GM12878 (cell line): ENCODE results near the gene NEGR1. TPM values are rescaled to one million over a fixed set of nuclear protein-coding genes. Genes with fewer than 3 reads are reported as not detected.

Source experiments
- ATAC-seq: fragments of 200-7000 bp; cut with Tn5 transposase; 3 replicates; pipeline ENCODE4 v1.9.1; 2020; ENCODE audit warnings: mild to moderate bottlenecking, moderate library complexity
- BruUV-seq: library from RNA; stranded (reverse); fragments of 400-500 nt; replicated peaks from 2 replicates; lab custom pipeline; 2021; lab: Mats Ljungman, UMichigan
- CTCF ChIA-PET: fragments of 300-600 bp; sonication (Branson Sonifier 250); formaldehyde crosslinking; extraction: SDS; loops from one replicate; lab custom pipeline; 2021; ENCODE audit warnings: inconsistent platforms; lab: Yijun Ruan, JAX
- POLR2A ChIA-PET: fragments of 350-600 bp; formaldehyde crosslinking; extraction: SDS; loops from one replicate; lab custom pipeline; 2021; ENCODE audit warnings: inconsistent platforms; lab: Charles Lee
- RAD21 ChIA-PET: fragments of 300-600 bp; sonication (Branson Sonifier 250); formaldehyde crosslinking; loops from one replicate; lab custom pipeline; 2023; ENCODE audit warnings: antibody characterized with exemption; ENCODE audit not compliant: unreplicated experiment; lab: Charles Lee
- SMC1A ChIA-PET: fragments of 300-600 bp; sonication (Branson Sonifier 250); formaldehyde crosslinking; loops from one replicate; lab custom pipeline; 2023; ENCODE audit not compliant: unreplicated experiment, uncharacterized antibody; lab: Charles Lee
- DNase-seq: peaks from one replicate; pipeline ENCODE4 v3.0.0-alpha.2; 2011; ENCODE audit warnings: low read depth, low spot score
- FAIRE-seq: peaks from 3 replicates; lab custom pipeline; 2011; peaks lifted over from hg19 to GRCh38; lab: Jason Lieb, UNC
- H2AFZ ChIP-seq: 2 replicates; pipeline ENCODE4 v1.6.0; 2011; ENCODE audit warnings: low read depth, low read length, control low read depth; ENCODE audit not compliant: control insufficient read depth
- H3K27ac ChIP-seq: 2 replicates; pipeline ENCODE4 v1.5.1; 2011; ENCODE audit warnings: control low read depth; ENCODE audit not compliant: control insufficient read depth, insufficient read depth
- H3K27me3 ChIP-seq, 2 experiments: replicated peaks in 1 of 2; 2 replicates each; pipeline versions ENCODE4 v1.6.0 to v1.6.1; 2011; ENCODE audit warnings: low read length in 1 of 2; ENCODE audit not compliant: control insufficient read depth in 2 of 2, insufficient read depth in 2 of 2
- H3K36me3 ChIP-seq, 2 experiments: 2 replicates each; pipeline ENCODE4 v1.5.1; 2011; ENCODE audit warnings: low read length in 1 of 2; ENCODE audit not compliant: control insufficient read depth in 2 of 2, insufficient read depth in 2 of 2
- H3K4me1 ChIP-seq: 2 replicates; pipeline ENCODE4 v1.6.1; 2011; ENCODE audit warnings: mild to moderate bottlenecking, low read length, moderate library complexity, mixed read lengths; ENCODE audit not compliant: control insufficient read depth, insufficient read depth
- H3K4me2 ChIP-seq: 2 replicates; pipeline ENCODE4 v1.6.0; 2011; ENCODE audit warnings: control low read depth; ENCODE audit not compliant: control insufficient read depth, insufficient read depth
- H3K4me3 ChIP-seq: fragments of 200-600 bp; sonication (generic); 2 replicates; pipeline ENCODE4 v1.5.1; 2016
- H3K79me2 ChIP-seq: 2 replicates; pipeline ENCODE4 v1.6.0; 2011; ENCODE audit warnings: low read length; ENCODE audit not compliant: control insufficient read depth, insufficient read depth
- H3K9ac ChIP-seq: 2 replicates; pipeline ENCODE4 v1.8.0; 2011; ENCODE audit warnings: low read length, control low read depth, mixed read lengths; ENCODE audit not compliant: control insufficient read depth, insufficient read depth
- H3K9me3 ChIP-seq: replicated peaks from 3 replicates; pipeline ENCODE4 v1.5.1; 2011; ENCODE audit warnings: mild to moderate bottlenecking, low read length; ENCODE audit not compliant: control insufficient read depth, insufficient read depth
- H4K20me1 ChIP-seq: 2 replicates; pipeline ENCODE4 v1.6.0; 2011; ENCODE audit not compliant: control insufficient read depth, insufficient read depth
- CHD1 ChIP-seq: IDR thresholded peaks from 2 replicates; pipeline ENCODE4 v1.6.1; 2012; ENCODE audit warnings: low read depth, low read length, improper control_type of control experiment
- EGR1 ChIP-seq, 2 experiments: IDR thresholded peaks; 1 replicate in 1 of 2; 2 replicates in 1 of 2; pipeline ENCODE4 v1.6.1; 2011 to 2012; ENCODE audit warnings: low read depth in 2 of 2, low read length in 2 of 2, borderline replicate concordance in 1 of 2, mild to moderate bottlenecking in 1 of 2, moderate library complexity in 1 of 2
- IKZF2 ChIP-seq, 2 experiments: fragments of 450-650 bp; IDR thresholded peaks; 2 replicates each; pipeline ENCODE4 v1.6.1; 2017; ENCODE audit warnings: mild to moderate bottlenecking in 2 of 2, moderate library complexity in 2 of 2
- MYC ChIP-seq: IDR thresholded peaks from 2 replicates; pipeline ENCODE4 v1.6.1; 2011; ENCODE audit warnings: mild to moderate bottlenecking, low read length, moderate library complexity, inconsistent platforms; ENCODE audit not compliant: insufficient read depth, insufficient replicate concordance, insufficient read length, severe bottlenecking
- SIN3A ChIP-seq: IDR thresholded peaks from 2 replicates; pipeline ENCODE4 v1.6.1; 2012; ENCODE audit warnings: low read depth, low read length, improper control_type of control experiment
- ZBED1 ChIP-seq: IDR thresholded peaks from 2 replicates; pipeline ENCODE4 v1.6.1; 2016; ENCODE audit warnings: borderline replicate concordance
- ZNF24 ChIP-seq: fragments of 450-650 bp; IDR thresholded peaks from 2 replicates; pipeline ENCODE4 v1.6.1; 2017; ENCODE audit warnings: antibody characterized with exemption, mild to moderate bottlenecking
- ZSCAN29 ChIP-seq: fragments of 450-650 bp; IDR thresholded peaks from 2 replicates; pipeline ENCODE4 v1.6.1; 2017; ENCODE audit warnings: mild to moderate bottlenecking, moderate library complexity
- WGBS: methylation state at CpG from one replicate; pipeline ENCODE4 v1.1.6; 2016; ENCODE audit warnings: low lambda C conversion rate; ENCODE audit not compliant: insufficient replicate concordance, insufficient coverage; ENCODE audit errors: missing lambda C conversion rate; 5-methylcytosine and 5-hydroxymethylcytosine counted together
- in situ Hi-C: fragments of 300-500 bp; cut with MboI; formaldehyde crosslinking; loops from 9 replicates; pipeline ENCODE4 v1.14.3; 2018; ENCODE audit warnings: mixed read lengths
- intact Hi-C: fragments of 100-400 bp; cut with micrococcal nuclease; formaldehyde crosslinking; loops from one replicate; pipeline ENCODE4 v1.14.2; 2022; ENCODE audit not compliant: unreplicated experiment
- polyA plus RNA-seq, 11 experiments: library from polyadenylated mRNA; depleted of rRNA in 4 of 11; unstranded in 6 of 11; stranded (reverse) in 5 of 11; fragments of >200 nt; fragmentation: Nextera tagmentation in 4 of 11; fragmentation: Illumina TruSeq in 1 of 11; extraction: Ambion mirVana in 4 of 11; extraction: Trizol in 1 of 11; gene quantifications; 1 replicate in 1 of 11; 2 replicates in 10 of 11; pipeline versions ENCODE4 v1.2.1 to v1.2.3, GENCODE V29; 2011 to 2016; ENCODE audit warnings: inconsistent platforms in 2 of 11, missing spikeins in 2 of 11, low read depth in 1 of 11
- total RNA-seq, 4 experiments: library from RNA; depleted of rRNA in 3 of 4; stranded (reverse); fragments of >200 nt in 3 of 4; fragmentation: Illumina TruSeq in 1 of 4; extraction: Trizol in 1 of 4; gene quantifications; 2 replicates each; pipeline versions ENCODE4 v1.2.1 to v1.2.3, GENCODE V29; 2013 to 2021
- TF ChIP-seq, protein P1 (sequence below): fragments of 450-650 bp; IDR thresholded peaks from 2 replicates; pipeline ENCODE4 v1.6.1; 2018; ENCODE audit warnings: borderline replicate concordance, mild to moderate bottlenecking; ENCODE audit not compliant: partially characterized antibody
- TF ChIP-seq, protein P2 (sequence below): IDR thresholded peaks from 2 replicates; pipeline ENCODE4 v1.6.1; 2012; ENCODE audit warnings: low read depth, low read length, improper control_type of control experiment
- TF ChIP-seq, protein P3 (sequence below): fragments of 450-650 bp; IDR thresholded peaks from 2 replicates; pipeline ENCODE4 v1.6.1; 2017; ENCODE audit warnings: borderline replicate concordance
- TF ChIP-seq, protein P4 (sequence below), 3 experiments: IDR thresholded peaks in 2 of 3; conservative IDR thresholded peaks in 1 of 3; 2 replicates each; pipeline ENCODE4 v1.5.1; 2011; ENCODE audit warnings: low read depth in 3 of 3, low read length in 3 of 3, mild to moderate bottlenecking in 3 of 3, control low read depth in 2 of 3, moderate library complexity in 2 of 3, inconsistent platforms in 1 of 3, mixed read lengths in 1 of 3; ENCODE audit not compliant: control insufficient read depth in 2 of 3, insufficient read depth in 1 of 3; ENCODE audit errors: extremely low read depth in 1 of 3

The NEGR1 gene
- total and polyA plus RNA-seq, 10 of the 15 experiments (the other 5 are each of a cell fraction or from before 2014, with no cell fraction given), result under 0.01 to 0.03 (median 0.01) TPM; not detected in 7

DNA sequence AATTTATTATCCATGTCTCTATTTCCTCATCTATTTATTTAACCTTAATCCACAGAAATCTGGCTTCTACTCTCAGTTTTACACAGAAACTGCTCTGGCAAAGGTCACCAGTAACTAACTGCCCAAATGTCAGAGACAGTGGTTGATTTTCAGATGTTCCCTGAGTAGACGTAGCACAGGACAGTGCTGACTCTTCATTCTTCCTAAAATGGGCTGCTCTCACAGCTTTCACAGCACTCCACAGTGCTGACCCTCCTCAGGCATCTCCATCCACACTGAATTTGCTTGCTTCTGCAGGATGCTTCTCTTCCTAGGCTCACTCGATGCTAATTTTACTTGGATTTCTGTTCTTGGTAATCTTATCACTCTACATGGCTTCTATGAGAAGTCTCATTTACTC lies 693.3 kb downstream of the NEGR1 start (continued):
- TF ChIP-seq, protein P1, sequence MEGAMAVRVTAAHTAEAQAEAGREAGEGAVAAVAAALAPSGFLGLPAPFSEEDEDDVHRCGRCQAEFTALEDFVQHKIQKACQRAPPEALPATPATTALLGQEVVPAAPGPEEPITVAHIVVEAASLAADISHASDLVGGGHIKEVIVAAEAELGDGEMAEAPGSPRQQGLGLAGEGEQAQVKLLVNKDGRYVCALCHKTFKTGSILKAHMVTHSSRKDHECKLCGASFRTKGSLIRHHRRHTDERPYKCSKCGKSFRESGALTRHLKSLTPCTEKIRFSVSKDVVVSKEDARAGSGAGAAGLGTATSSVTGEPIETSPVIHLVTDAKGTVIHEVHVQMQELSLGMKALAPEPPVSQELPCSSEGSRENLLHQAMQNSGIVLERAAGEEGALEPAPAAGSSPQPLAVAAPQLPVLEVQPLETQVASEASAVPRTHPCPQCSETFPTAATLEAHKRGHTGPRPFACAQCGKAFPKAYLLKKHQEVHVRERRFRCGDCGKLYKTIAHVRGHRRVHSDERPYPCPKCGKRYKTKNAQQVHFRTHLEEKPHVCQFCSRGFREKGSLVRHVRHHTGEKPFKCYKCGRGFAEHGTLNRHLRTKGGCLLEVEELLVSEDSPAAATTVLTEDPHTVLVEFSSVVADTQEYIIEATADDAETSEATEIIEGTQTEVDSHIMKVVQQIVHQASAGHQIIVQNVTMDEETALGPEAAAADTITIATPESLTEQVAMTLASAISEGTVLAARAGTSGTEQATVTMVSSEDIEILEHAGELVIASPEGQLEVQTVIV, result no peak
- TF ChIP-seq EGR1 (IDR thresholded peaks at IDR 0.05; ENCODE audit: borderline replicate concordance in 1 of 2, low read depth in 2 of 2, low read length in 2 of 2), result no peak
- no peak for TF ChIP-seq SIN3A

DNA sequence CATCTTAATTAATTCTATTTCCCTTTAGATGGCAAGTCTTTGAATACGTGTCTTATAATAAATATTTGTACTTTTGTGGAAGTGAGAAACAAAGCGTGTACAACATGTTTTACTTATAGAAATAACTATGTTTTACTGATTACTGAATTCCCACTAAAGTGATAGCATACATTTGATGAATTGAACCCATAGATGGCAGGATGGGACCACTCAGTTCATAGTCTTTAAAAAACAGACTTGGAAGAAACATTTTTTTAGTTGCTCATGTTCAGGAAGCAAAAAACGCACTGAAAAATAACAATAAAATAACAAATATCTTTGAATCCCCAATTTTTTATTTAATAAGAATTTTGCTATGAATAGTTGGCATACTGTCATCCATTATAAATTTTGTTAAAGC lies 694.4 kb downstream of the NEGR1 start:
- intact Hi-C loops, result loop anchor here (1.0 kb wide), 1 partner anchor 449 kb away; no protein-coding TSS in a partner anchor
- 3% methylated on average over 3 of the region's 3 CpGs for WGBS
- no peak for ATAC-seq
- TF ChIP-seq CHD1 (no peak), ZSCAN29 (no peak), IKZF2 (IDR thresholded peaks at IDR 0.05) (no peak), MYC (no peak), ZNF24 (no peak), ZBED1 (no peak)
- TF ChIP-seq, protein P2, sequence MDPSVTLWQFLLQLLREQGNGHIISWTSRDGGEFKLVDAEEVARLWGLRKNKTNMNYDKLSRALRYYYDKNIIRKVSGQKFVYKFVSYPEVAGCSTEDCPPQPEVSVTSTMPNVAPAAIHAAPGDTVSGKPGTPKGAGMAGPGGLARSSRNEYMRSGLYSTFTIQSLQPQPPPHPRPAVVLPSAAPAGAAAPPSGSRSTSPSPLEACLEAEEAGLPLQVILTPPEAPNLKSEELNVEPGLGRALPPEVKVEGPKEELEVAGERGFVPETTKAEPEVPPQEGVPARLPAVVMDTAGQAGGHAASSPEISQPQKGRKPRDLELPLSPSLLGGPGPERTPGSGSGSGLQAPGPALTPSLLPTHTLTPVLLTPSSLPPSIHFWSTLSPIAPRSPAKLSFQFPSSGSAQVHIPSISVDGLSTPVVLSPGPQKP, result no peak
- TF ChIP-seq, protein P3, sequence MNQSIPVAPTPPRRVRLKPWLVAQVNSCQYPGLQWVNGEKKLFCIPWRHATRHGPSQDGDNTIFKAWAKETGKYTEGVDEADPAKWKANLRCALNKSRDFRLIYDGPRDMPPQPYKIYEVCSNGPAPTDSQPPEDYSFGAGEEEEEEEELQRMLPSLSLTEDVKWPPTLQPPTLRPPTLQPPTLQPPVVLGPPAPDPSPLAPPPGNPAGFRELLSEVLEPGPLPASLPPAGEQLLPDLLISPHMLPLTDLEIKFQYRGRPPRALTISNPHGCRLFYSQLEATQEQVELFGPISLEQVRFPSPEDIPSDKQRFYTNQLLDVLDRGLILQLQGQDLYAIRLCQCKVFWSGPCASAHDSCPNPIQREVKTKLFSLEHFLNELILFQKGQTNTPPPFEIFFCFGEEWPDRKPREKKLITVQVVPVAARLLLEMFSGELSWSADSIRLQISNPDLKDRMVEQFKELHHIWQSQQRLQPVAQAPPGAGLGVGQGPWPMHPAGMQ, result no peak
- TF ChIP-seq, protein P4, sequence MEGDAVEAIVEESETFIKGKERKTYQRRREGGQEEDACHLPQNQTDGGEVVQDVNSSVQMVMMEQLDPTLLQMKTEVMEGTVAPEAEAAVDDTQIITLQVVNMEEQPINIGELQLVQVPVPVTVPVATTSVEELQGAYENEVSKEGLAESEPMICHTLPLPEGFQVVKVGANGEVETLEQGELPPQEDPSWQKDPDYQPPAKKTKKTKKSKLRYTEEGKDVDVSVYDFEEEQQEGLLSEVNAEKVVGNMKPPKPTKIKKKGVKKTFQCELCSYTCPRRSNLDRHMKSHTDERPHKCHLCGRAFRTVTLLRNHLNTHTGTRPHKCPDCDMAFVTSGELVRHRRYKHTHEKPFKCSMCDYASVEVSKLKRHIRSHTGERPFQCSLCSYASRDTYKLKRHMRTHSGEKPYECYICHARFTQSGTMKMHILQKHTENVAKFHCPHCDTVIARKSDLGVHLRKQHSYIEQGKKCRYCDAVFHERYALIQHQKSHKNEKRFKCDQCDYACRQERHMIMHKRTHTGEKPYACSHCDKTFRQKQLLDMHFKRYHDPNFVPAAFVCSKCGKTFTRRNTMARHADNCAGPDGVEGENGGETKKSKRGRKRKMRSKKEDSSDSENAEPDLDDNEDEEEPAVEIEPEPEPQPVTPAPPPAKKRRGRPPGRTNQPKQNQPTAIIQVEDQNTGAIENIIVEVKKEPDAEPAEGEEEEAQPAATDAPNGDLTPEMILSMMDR (IDR thresholded peaks at IDR 0.05 in 2 of 3, conservative IDR thresholded peaks at IDR 0.05 in 1 of 3; ENCODE audit: control insufficient read depth in 2 of 3, extremely low read depth in 1 of 3, insufficient read depth in 1 of 3, low read depth in 3 of 3, low read length in 3 of 3), result peak in 1 of 3 experiments; percentile 31; a peak in 1 of 6 replicates

More for the DNA sequence above, 694.4 kb downstream of the NEGR1 start:
- H4K20me1 ChIP-seq, result no peaks in the 10 kb centered on the region
- H3K36me3 ChIP-seq, result no peaks in the 10 kb centered on the region
- no peak overlapping the region for H3K9ac ChIP-seq
- H3K4me2 ChIP-seq, result no peak overlapping the region
- ChIA-PET POLR2A (no interaction called here), RAD21 (no interaction called here), SMC1A (interaction anchor here (0.7 to 1.2 kb wide), 2 partner anchors 450 kb away, joined by 3 to 4 read pairs; no protein-coding TSS in a partner anchor), CTCF (interaction anchor here (0.8 kb wide), 1 partner anchor 450 kb away, joined by 8 read pairs; no protein-coding TSS in a partner anchor)
- no peak for DNase-seq
- H3K4me1 ChIP-seq, result no peaks in the 10 kb centered on the region; the same call in 1 of the 2 replicates
- no TSS peak for BruUV-seq
- H3K79me2 ChIP-seq, result no peaks in the 10 kb centered on the region
- no peaks in the 10 kb centered on the region for H3K9me3 ChIP-seq
- in situ Hi-C loops, result loop anchor here (25.0 kb wide), 1 partner anchor 449 kb away; no protein-coding TSS in a partner anchor
- H3K27me3 ChIP-seq, result no peaks in the 10 kb centered on the region
- H3K27ac ChIP-seq, result no peak overlapping the region
- no peak overlapping the region for H2AFZ ChIP-seq
- no peak overlapping the region for H3K4me3 ChIP-seq
- FAIRE-seq, result no peak
